Prostate gland (tissue), 2 donors: Measurements from ENCODE around the gene CEACAM21.

Experiments
- CTCF ChIP-seq, 4 experiments: fragments of 200-600 bp in 2 of 4; fragments of 450-650 bp in 2 of 4; sonication (generic) in 2 of 4; IDR thresholded peaks; 1 replicate in 3 of 4; 2 replicates in 1 of 4; pipeline ENCODE4 v1.5.1; 2016 to 2019; ENCODE audit warnings: antibody characterized with exemption in 4 of 4, mild to moderate bottlenecking in 2 of 4, moderate library complexity in 2 of 4
- POLR2A ChIP-seq: fragments of 450-650 bp; IDR thresholded peaks from one replicate; pipeline ENCODE4 v1.6.1; 2016; ENCODE audit warnings: antibody characterized with exemption, mild to moderate bottlenecking

GRCh38 chr19:41527089-41527488 lies 48.9 kb upstream of the CEACAM21 start:
- no peak for TF ChIP-seq CTCF (IDR thresholded peaks at IDR 0.05)
- no peak for TF ChIP-seq POLR2A
